Measurements from ENCODE around the gene KMT2D. TPM values are rescaled to one million over a fixed set of nuclear protein-coding genes. Genes with fewer than 3 reads are reported as not detected.

The KMT2D gene
- total RNA-seq, 1 donor from 2014 or later, result 19.0 TPM

GRCh38 chr12:49050507-49051372 is 9.9 kb downstream of the KMT2D start:
- Histone ChIP-seq H2AFZ (replicated peaks) (no peak overlapping the region), H3K79me2 (ENCODE audit: low read depth) (peaks cover 16% of the 10 kb centered on the region), H3K27me3 (no peaks in the 10 kb centered on the region), H3F3A (ENCODE audit: low read depth) (no peaks in the 10 kb centered on the region), H3K4me1 (no peaks in the 10 kb centered on the region), H3K27ac (no peak overlapping the region), H3K4me2 (no peak overlapping the region), H3K4me3 (no peak overlapping the region), H3K9ac (no peak overlapping the region), H3K9me3 (ENCODE audit: low read depth) (no peaks in the 10 kb centered on the region), H4K20me1 (ENCODE audit: low read depth) (peaks cover 48% of the 10 kb centered on the region), H3K36me3 (no peaks in the 10 kb centered on the region)
- Mint-ChIP-seq H3K4me1 (peaks cover 7% of the 10 kb centered on the region), H3K4me3 (no peak overlapping the region), H3K27ac (no peak overlapping the region), H3K36me3 (peaks cover 59% of the 10 kb centered on the region), H3K27me3 (ENCODE audit: insufficient read depth, low read depth) (peaks cover 14% of the 10 kb centered on the region), H3K9me3 (no peaks in the 10 kb centered on the region)
- no peak for TF ChIP-seq EZH2phosphoT487 (IDR thresholded peaks at IDR 0.05)
- TF ChIP-seq EZH2 (IDR thresholded peaks at IDR 0.05), result no peak
- TF ChIP-seq CTCF (IDR thresholded peaks at IDR 0.05), result no peak
- no peak for DNase-seq (ENCODE audit: low spot score)

GRCh38 chr12:49049566-49050224 is 10.9 kb downstream of the KMT2D start:
- Mint-ChIP-seq H3K9me3 (no peaks in the 10 kb centered on the region), H3K36me3 (peaks cover 56% of the 10 kb centered on the region), H3K4me1 (peaks cover under 1% of the 10 kb centered on the region), H3K27me3 (ENCODE audit: insufficient read depth, low read depth) (peaks cover 14% of the 10 kb centered on the region), H3K4me3 (no peak overlapping the region), H3K27ac (no peak overlapping the region)
- no peaks in the 10 kb centered on the region for H3K9me3 ChIP-seq (ENCODE audit: low read depth)
- no peaks in the 10 kb centered on the region for H3F3A ChIP-seq (ENCODE audit: low read depth)
- no peak overlapping the region for H3K4me3 ChIP-seq
- H3K79me2 ChIP-seq (ENCODE audit: low read depth), result peaks cover 6% of the 10 kb centered on the region
- H3K4me2 ChIP-seq, result no peak overlapping the region
- no peaks in the 10 kb centered on the region for H3K4me1 ChIP-seq
- H3K27ac ChIP-seq, result no peak overlapping the region
- TF ChIP-seq EZH2 (IDR thresholded peaks at IDR 0.05), result no peak
- TF ChIP-seq CTCF (IDR thresholded peaks at IDR 0.05), result no peak
- TF ChIP-seq EZH2phosphoT487 (IDR thresholded peaks at IDR 0.05), result no peak
- no peaks in the 10 kb centered on the region for H3K27me3 ChIP-seq
- H4K20me1 ChIP-seq (ENCODE audit: low read depth), result peaks cover 38% of the 10 kb centered on the region
- no peak overlapping the region for H2AFZ ChIP-seq (replicated peaks)
- H3K9ac ChIP-seq, result no peak overlapping the region
- H3K36me3 ChIP-seq, result no peaks in the 10 kb centered on the region
- no peak for DNase-seq (ENCODE audit: low spot score)

GRCh38 chr12:49048953-49049352 is 11.6 kb downstream of the KMT2D start:
- Histone ChIP-seq H3K4me1 (no peaks in the 10 kb centered on the region), H2AFZ (replicated peaks) (no peak overlapping the region), H3K36me3 (no peaks in the 10 kb centered on the region), H3K27ac (no peak overlapping the region), H3K4me3 (no peak overlapping the region), H3K79me2 (ENCODE audit: low read depth) (no peaks in the 10 kb centered on the region), H4K20me1 (ENCODE audit: low read depth) (peaks cover 38% of the 10 kb centered on the region), H3K9me3 (ENCODE audit: low read depth) (no peaks in the 10 kb centered on the region), H3K9ac (no peak overlapping the region), H3K4me2 (no peak overlapping the region), H3F3A (ENCODE audit: low read depth) (no peaks in the 10 kb centered on the region), H3K27me3 (no peaks in the 10 kb centered on the region)
- peaks cover 60% of the 10 kb centered on the region for H3K36me3 Mint-ChIP-seq
- no peaks in the 10 kb centered on the region for H3K9me3 Mint-ChIP-seq
- peaks cover 14% of the 10 kb centered on the region for H3K27me3 Mint-ChIP-seq (ENCODE audit: insufficient read depth, low read depth)
- no peak for TF ChIP-seq CTCF (IDR thresholded peaks at IDR 0.05)
- no peak for TF ChIP-seq EZH2phosphoT487 (IDR thresholded peaks at IDR 0.05)
- TF ChIP-seq EZH2 (IDR thresholded peaks at IDR 0.05), result no peak
- H3K4me3 Mint-ChIP-seq, result no peak overlapping the region
- H3K27ac Mint-ChIP-seq, result no peak overlapping the region
- no peak for DNase-seq (ENCODE audit: low spot score)
- H3K4me1 Mint-ChIP-seq, result no peaks in the 10 kb centered on the region
